Mesothelial cell of epicardium (in vitro differentiated cells): ENCODE measurements around the gene SEC14L5. TPM values are rescaled to one million over a fixed set of nuclear protein-coding genes. Genes with fewer than 3 reads are reported as not detected.
A peak's percentile ranks its signal among the peaks of the same experiment; 100 is the strongest.

Experiments used
- DNase-seq, 2 experiments: peaks; one replicate each; pipeline ENCODE4 v3.0.0; 2021; ENCODE audit warnings: low spot score in 2 of 2; ENCODE audit not compliant: unreplicated experiment in 2 of 2
- H3K27ac Mint-ChIP-seq: 2 replicates; pipeline ENCODE4 v1.8.0; 2021; ENCODE audit warnings: mixed read lengths
- H3K27me3 Mint-ChIP-seq: 2 replicates; pipeline ENCODE4 v1.8.0; 2021; ENCODE audit warnings: low read depth, mixed read lengths
- H3K36me3 Mint-ChIP-seq: 2 replicates; pipeline ENCODE4 v1.8.0; 2021; ENCODE audit warnings: mixed read lengths
- H3K4me1 Mint-ChIP-seq: 2 replicates; pipeline ENCODE4 v1.8.0; 2021; ENCODE audit warnings: mixed read lengths
- H3K4me3 Mint-ChIP-seq: 2 replicates; pipeline ENCODE4 v1.8.0; 2021; ENCODE audit warnings: mild to moderate bottlenecking, moderate library complexity, mixed read lengths
- H3K9me3 Mint-ChIP-seq: 2 replicates; pipeline ENCODE4 v1.8.0; 2021; ENCODE audit warnings: mixed read lengths
- total RNA-seq: library from RNA; stranded (reverse); gene quantifications from 3 replicates; pipeline ENCODE4 v1.2.1, GENCODE V29; 2021
- TF ChIP-seq, protein P1 (sequence below): fragments of 200-600 bp; sonication (generic); IDR thresholded peaks from one replicate; pipeline ENCODE4 v1.5.0; 2021; ENCODE audit warnings: antibody characterized with exemption; ENCODE audit not compliant: unreplicated experiment

SEC14L5 gene
- total RNA-seq, 1 donor from 2014 or later = 0.13 TPM

DNA sequence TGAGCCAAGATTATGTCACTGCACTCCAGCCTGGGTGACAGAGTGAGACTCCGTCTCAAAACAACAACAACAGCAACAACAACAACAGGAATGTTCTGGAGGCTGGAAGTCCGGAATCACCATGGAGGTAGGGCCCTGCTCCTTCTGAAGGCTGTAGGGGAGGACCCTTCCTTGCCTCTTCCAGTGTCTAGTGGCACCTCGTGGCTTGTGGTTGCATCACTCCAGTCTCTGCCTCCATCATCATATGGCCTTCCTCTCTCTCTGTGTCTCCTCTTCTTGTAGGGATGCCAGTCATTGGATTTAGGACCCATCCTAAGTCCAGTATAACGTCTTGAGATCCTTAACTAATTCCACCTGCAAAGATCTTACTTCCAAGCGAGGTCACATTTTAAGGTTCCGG, 61.6 kb downstream of the SEC14L5 start:
- DNase-seq = no peak
- Mint-ChIP-seq H3K36me3 (no peaks in the 10 kb centered on the region), H3K27me3 (peaks cover 13% of the 10 kb centered on the region), H3K9me3 (no peaks in the 10 kb centered on the region), H3K4me3 (no peak overlapping the region), H3K27ac (no peak overlapping the region), H3K4me1 (no peaks in the 10 kb centered on the region)
- TF ChIP-seq, protein P1, sequence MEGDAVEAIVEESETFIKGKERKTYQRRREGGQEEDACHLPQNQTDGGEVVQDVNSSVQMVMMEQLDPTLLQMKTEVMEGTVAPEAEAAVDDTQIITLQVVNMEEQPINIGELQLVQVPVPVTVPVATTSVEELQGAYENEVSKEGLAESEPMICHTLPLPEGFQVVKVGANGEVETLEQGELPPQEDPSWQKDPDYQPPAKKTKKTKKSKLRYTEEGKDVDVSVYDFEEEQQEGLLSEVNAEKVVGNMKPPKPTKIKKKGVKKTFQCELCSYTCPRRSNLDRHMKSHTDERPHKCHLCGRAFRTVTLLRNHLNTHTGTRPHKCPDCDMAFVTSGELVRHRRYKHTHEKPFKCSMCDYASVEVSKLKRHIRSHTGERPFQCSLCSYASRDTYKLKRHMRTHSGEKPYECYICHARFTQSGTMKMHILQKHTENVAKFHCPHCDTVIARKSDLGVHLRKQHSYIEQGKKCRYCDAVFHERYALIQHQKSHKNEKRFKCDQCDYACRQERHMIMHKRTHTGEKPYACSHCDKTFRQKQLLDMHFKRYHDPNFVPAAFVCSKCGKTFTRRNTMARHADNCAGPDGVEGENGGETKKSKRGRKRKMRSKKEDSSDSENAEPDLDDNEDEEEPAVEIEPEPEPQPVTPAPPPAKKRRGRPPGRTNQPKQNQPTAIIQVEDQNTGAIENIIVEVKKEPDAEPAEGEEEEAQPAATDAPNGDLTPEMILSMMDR = no peak

DNA sequence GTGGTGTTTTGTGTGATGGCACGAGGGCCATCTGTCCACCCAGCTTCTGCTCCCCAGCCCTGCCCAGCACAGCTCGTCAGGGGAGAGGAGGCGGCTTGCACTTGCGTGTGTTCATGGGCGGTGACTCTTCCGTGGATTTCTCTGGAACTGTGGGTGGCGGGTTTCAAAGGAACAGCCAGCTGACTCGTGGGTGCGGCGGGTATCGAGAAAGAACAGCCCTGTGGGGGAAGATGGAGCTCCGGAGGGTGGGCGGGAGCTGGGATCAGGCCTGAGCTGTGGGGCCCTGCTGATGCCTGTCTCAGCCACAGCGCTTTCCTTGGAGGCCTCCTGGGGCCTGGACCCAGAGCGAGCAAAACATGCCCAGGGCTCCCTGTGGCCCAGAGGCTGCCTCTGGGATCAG, 62.4 kb downstream of the SEC14L5 start:
- no peak for DNase-seq
- H3K27ac Mint-ChIP-seq = no peak overlapping the region
- no peaks in the 10 kb centered on the region for H3K4me1 Mint-ChIP-seq
- H3K9me3 Mint-ChIP-seq = no peaks in the 10 kb centered on the region
- TF ChIP-seq, protein P1 = no peak
- peaks cover 9% of the 10 kb centered on the region for H3K27me3 Mint-ChIP-seq
- no peak overlapping the region for H3K4me3 Mint-ChIP-seq
- H3K36me3 Mint-ChIP-seq = no peaks in the 10 kb centered on the region

DNA sequence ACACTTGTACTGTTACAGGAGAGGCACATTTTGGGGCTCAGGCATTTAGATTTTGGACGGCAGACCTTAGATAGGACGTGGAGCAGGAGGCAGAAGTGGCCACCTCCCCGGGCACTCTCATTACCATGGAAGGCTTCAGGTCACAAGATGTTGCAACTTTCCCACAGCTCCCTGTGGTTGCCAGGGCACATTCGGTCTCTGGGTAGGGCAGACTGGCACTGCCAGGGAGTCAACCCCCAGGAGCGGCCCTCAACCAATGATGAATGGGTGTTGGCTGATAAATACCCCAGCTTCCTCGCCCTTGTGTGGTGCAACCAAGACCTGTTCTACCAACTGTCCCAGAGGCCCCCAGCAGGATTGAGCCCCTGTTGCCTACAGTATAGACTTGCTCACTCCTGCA, 64.4 kb downstream of the SEC14L5 start:
- Mint-ChIP-seq H3K4me1 (no peaks in the 10 kb centered on the region), H3K9me3 (no peaks in the 10 kb centered on the region), H3K27me3 (peaks cover 5% of the 10 kb centered on the region), H3K4me3 (no peak overlapping the region), H3K27ac (no peak overlapping the region), H3K36me3 (no peaks in the 10 kb centered on the region)
- DNase-seq = no peak
- TF ChIP-seq, protein P1 = no peak

DNA sequence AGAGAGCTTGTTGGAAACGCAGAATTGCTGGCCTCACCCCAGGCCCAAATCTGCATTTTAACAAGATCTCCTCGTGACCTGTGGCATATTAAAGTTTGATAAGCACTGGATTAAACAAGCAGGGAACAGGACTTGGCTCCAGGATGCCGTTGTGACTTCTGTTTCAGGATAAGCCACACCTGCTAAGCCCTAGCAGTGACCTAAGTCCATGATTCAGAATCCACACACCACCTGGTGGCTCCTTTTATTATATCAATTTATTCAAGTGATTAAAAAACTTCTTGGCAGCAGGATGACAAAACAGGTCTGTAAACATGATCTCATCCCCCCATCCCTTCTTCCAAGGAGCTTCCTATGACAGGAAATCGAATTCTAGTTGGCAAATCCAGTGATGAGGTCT, 66.5 kb downstream of the SEC14L5 start:
- Mint-ChIP-seq H3K9me3 (no peaks in the 10 kb centered on the region), H3K27ac (no peak overlapping the region), H3K36me3 (no peaks in the 10 kb centered on the region), H3K4me1 (no peaks in the 10 kb centered on the region), H3K27me3 (peaks cover 5% of the 10 kb centered on the region), H3K4me3 (no peak overlapping the region)
- no peak for DNase-seq
- TF ChIP-seq, protein P1 = peak; percentile 14

DNA sequence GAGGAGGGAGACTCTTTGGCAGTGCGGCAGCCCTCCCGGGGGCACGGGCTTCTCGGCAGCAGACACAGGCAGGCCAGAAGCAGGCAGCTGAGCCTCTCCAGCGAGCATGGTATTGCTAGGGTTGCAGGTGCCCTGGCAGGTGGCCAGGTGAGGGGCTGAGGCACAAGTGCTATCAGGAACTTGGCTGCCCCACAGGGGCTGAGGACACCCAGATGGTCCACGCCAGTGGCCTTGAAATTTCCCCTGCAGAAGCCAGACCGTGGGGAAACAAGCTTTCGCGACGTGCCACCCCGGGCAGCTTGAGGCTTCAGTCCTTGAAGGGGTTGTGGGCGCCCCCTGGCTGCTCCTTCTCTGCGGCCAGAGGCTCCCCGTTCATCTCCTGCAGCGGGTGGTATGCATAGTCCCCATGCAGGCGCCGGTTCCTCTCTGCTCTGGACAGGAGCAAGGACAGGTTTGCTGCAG, 67.1 kb downstream of the SEC14L5 start:
- Mint-ChIP-seq H3K27me3 (peaks cover 2% of the 10 kb centered on the region), H3K9me3 (no peaks in the 10 kb centered on the region), H3K4me1 (no peaks in the 10 kb centered on the region), H3K36me3 (no peaks in the 10 kb centered on the region), H3K4me3 (no peak overlapping the region), H3K27ac (no peak overlapping the region)
- DNase-seq = peak in 1 of 2 experiments; percentile 45
- TF ChIP-seq, protein P1 = no peak

DNA sequence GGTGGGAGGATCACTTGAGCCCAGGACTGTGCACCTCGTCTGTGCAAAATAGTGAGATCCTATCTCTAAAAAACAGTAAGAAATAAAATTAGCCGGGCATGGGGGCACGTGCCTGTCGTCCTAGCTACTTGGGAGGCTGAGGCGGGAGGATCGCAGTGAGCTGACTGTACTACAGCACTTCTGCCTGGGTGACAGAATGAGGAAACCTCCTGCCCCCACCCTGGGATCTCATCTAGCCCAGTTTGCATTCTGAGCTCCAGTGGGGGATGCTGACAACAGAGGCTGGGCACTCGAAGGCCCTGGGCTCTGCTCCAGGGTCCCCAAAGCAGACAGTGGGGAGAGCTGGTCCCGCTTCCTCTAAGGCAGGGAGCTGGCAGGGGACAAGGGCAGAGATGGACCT, 68.5 kb downstream of the SEC14L5 start:
- H3K4me3 Mint-ChIP-seq = no peak overlapping the region
- DNase-seq = no peak
- no peaks in the 10 kb centered on the region for H3K27me3 Mint-ChIP-seq
- no peak overlapping the region for H3K27ac Mint-ChIP-seq
- H3K36me3 Mint-ChIP-seq = no peaks in the 10 kb centered on the region
- no peaks in the 10 kb centered on the region for H3K9me3 Mint-ChIP-seq
- H3K4me1 Mint-ChIP-seq = no peaks in the 10 kb centered on the region
- TF ChIP-seq, protein P1 = no peak
